Panc1 (cell line): Measurements from ENCODE around the gene NOP56.

Experiments
- CTCF ChIP-seq: fragments of 450-650 bp; IDR thresholded peaks from 2 replicates; pipeline ENCODE4 v1.5.1; 2017; ENCODE audit warnings: mild to moderate bottlenecking
- POLR2AphosphoS5 ChIP-seq: IDR thresholded peaks from 2 replicates; pipeline ENCODE4 v1.6.1; 2012; ENCODE audit warnings: mild to moderate bottlenecking, low read depth, low read length, moderate library complexity
- REST ChIP-seq, 2 experiments: IDR thresholded peaks; 2 replicates each; pipeline ENCODE4 v1.6.1; 2011 to 2012; ENCODE audit warnings: low read depth in 2 of 2, control low read depth in 1 of 2, low read length in 1 of 2, mild to moderate bottlenecking in 1 of 2, moderate library complexity in 1 of 2; ENCODE audit not compliant: insufficient read depth in 1 of 2
- SIN3A ChIP-seq: IDR thresholded peaks from 2 replicates; pipeline ENCODE4 v1.6.1; 2012; ENCODE audit warnings: low read depth, mild to moderate bottlenecking, low read length, moderate library complexity, borderline replicate concordance; ENCODE audit not compliant: insufficient read depth

DNA sequence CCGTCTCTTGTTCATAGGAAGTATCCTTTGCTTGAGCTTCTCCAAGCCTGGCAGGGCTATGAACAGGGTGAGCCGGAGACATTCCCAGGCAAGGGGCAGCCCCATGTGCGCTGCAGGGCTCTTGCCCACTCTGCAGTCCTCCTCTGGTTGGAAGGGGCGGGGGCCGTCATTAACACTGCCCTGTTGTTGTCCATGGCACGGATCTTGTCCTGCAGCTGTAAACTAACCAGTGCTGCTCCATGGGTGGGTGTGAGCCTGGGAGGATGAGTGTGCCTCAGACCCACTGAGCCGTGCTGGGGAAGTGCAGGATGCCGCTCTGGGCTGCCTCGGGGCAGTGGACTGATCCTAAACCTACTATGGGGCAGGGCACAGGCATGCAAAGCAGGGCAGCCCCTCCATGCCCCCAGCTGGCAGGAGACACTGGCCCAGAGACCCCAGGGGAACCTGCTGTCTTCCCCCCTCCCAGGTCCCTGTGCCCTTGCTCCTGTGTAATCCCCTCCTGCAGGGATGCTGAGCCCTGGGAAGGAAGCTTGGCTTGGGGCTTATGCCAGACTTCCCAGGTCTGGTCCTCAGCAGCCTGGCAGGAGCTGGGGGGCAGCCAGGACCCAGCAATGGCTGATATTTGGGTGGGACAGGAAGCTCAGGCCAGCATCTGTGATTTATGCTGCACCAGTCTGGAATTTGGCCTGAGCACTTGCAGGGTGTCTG lies 48.6 kb downstream of the NOP56 start:
- no peak for TF ChIP-seq CTCF
- TF ChIP-seq POLR2AphosphoS5, result no peak
- TF ChIP-seq SIN3A, result no peak
- TF ChIP-seq REST (IDR thresholded peaks at IDR 0.05; ENCODE audit: insufficient read depth in 1 of 2, low read depth in 2 of 2, low read length in 1 of 2), result no peak
